B cell (primary cell): ENCODE results near the gene ELOVL1.

ENCODE experiments used
- CTCF ChIP-seq: fragments of 200-600 bp; IDR thresholded peaks from one replicate; pipeline ENCODE4 v1.8.0; 2022; ENCODE audit warnings: antibody characterized with exemption, mild to moderate bottlenecking
- EZH2 ChIP-seq: IDR thresholded peaks from 2 replicates; pipeline ENCODE4 v1.6.1; 2012; ENCODE audit warnings: borderline replicate concordance, low read depth, mild to moderate bottlenecking, moderate library complexity, low read length; ENCODE audit not compliant: insufficient read depth, poor library complexity, severe bottlenecking

DNA sequence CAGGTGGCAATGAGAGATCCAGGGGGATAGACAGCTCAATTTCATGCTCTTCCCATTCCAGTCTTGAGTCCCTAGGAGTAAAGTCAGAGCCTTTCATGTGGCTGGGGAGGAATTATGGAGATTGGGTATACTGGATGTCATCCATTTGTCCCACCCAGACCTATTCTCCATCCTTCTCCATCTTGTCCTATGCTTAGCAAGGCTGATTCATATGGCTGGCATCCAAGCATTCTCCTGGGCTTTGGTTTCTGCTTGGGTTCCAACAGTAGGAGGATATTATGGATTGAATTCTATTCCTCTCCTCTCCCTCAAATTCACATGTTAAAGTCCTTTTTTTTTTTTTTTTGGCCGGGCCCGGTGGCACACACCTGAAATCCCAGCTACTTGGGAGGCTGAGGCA is 12.9 kb downstream of the ELOVL1 start:
- TF ChIP-seq CTCF (no peak), EZH2 (no peak)
